ENCODE measurements around the gene COL4A4.

- TF ChIP-seq KDM1A (IDR thresholded peaks at IDR 0.05; ENCODE audit: low read depth) (no peak), USF2 (IDR thresholded peaks at IDR 0.05) (no peak), ESRRA (IDR thresholded peaks at IDR 0.05; ENCODE audit: borderline replicate concordance, low read length) (no peak), HDAC2 (IDR thresholded peaks at IDR 0.05) (no peak), RAD21 (conservative IDR thresholded peaks at IDR 0.05 in 1 of 2, IDR thresholded peaks at IDR 0.05 in 1 of 2) (no peak)
These were observed 40.3 kb downstream of the COL4A4 start for GRCh38 chr2:227123697-227124096.
